Neural cell (in vitro differentiated cells): ENCODE measurements around the gene EIF4A2. TPM values are rescaled to one million over a fixed set of nuclear protein-coding genes. Genes with fewer than 3 reads are reported as not detected.
"Not testable (repeated sequence)": the region's sequence is repeated elsewhere in the genome, so short reads cannot be mapped to it uniquely, and the experiment has no call there.

ENCODE experiments used
- H2AFZ ChIP-seq: fragments of 200-600, 300-800 bp; sonication (generic), shearing (Covaris generic); 2 replicates; pipeline ENCODE4 v1.6.0; 2014; ENCODE audit warnings: low read depth, mild to moderate bottlenecking, antibody characterized with exemption, low read length, moderate library complexity
- H3F3A ChIP-seq: fragments of 200-600 bp; shearing (Covaris generic); 2 replicates; pipeline ENCODE4 v1.6.1; 2016; ENCODE audit warnings: mild to moderate bottlenecking, moderate library complexity, mixed read lengths, antibody characterized with exemption, low read length; ENCODE audit not compliant: insufficient read depth, poor library complexity, severe bottlenecking
- H3K27ac ChIP-seq: fragments of 200-600, 300-800 bp; sonication (generic), shearing (Covaris generic); 2 replicates; pipeline ENCODE4 v1.5.1; 2014; ENCODE audit warnings: mild to moderate bottlenecking, low read length, moderate library complexity
- H3K27me3 ChIP-seq: fragments of 300-800, 200-600 bp; sonication (generic), shearing (Covaris generic); 2 replicates; pipeline ENCODE4 v1.6.0; 2014; ENCODE audit warnings: mild to moderate bottlenecking, low read depth, low read length, moderate library complexity; ENCODE audit not compliant: insufficient read depth
- H3K36me3 ChIP-seq: fragments of 300-800, 200-600 bp; sonication (generic), shearing (Covaris generic); 2 replicates; pipeline ENCODE4 v1.5.1; 2014; ENCODE audit warnings: mild to moderate bottlenecking, antibody characterized with exemption, low read length, moderate library complexity; ENCODE audit not compliant: insufficient read depth
- H3K4me2 ChIP-seq: fragments of 300-800, 200-600 bp; sonication (generic), shearing (Covaris generic); 2 replicates; pipeline ENCODE4 v1.6.0; 2014; ENCODE audit warnings: mild to moderate bottlenecking, low read length
- H3K4me3 ChIP-seq: fragments of 300-800, 200-600 bp; sonication (generic), shearing (Covaris generic); 2 replicates; pipeline ENCODE4 v1.5.1; 2014; ENCODE audit warnings: mild to moderate bottlenecking, low read length, moderate library complexity
- H3K79me2 ChIP-seq: fragments of 200-600 bp; shearing (Covaris generic); replicated peaks from 2 replicates; pipeline ENCODE4 v1.6.0; 2014; ENCODE audit warnings: mild to moderate bottlenecking, low read length, moderate library complexity; ENCODE audit not compliant: insufficient read depth
- H3K9ac ChIP-seq: fragments of 300-800, 200-600 bp; sonication (generic), shearing (Covaris generic); 2 replicates; pipeline ENCODE4 v1.6.1; 2016; ENCODE audit warnings: mild to moderate bottlenecking, low read length, mixed read lengths
- H3K9me2 ChIP-seq: fragments of 200-600 bp; shearing (Covaris generic); 2 replicates; pipeline ENCODE4 v1.6.1; 2016; ENCODE audit warnings: mild to moderate bottlenecking, low read length, mixed read lengths; ENCODE audit not compliant: insufficient read depth
- H3K9me3 ChIP-seq: fragments of 200-600, 300-800 bp; sonication (generic), shearing (Covaris generic); 2 replicates; pipeline ENCODE4 v1.6.1; 2016; ENCODE audit warnings: mild to moderate bottlenecking, mixed run types, low read length, moderate library complexity, mixed read lengths
- H4K20me1 ChIP-seq: fragments of 200-600 bp; shearing (Covaris generic); 2 replicates; pipeline ENCODE4 v1.6.1; 2016; ENCODE audit warnings: mild to moderate bottlenecking, mixed run types; ENCODE audit not compliant: insufficient read depth
- EZH2 ChIP-seq: fragments of 200-600, 300-800 bp; shearing (Covaris generic), sonication (generic); IDR thresholded peaks from 2 replicates; pipeline ENCODE4 v1.6.1; 2014; ENCODE audit warnings: antibody characterized with exemption, low read length, borderline replicate concordance, mild to moderate bottlenecking; ENCODE audit not compliant: insufficient read depth, poor library complexity, severe bottlenecking
- MXI1 ChIP-seq: fragments of 450-650 bp; conservative IDR thresholded peaks from 2 replicates; pipeline ENCODE4 v1.6.1; 2014; ENCODE audit warnings: antibody characterized with exemption, mild to moderate bottlenecking; ENCODE audit not compliant: poor library complexity, severe bottlenecking
- RAD21 ChIP-seq: fragments of 450-650 bp; conservative IDR thresholded peaks from 2 replicates; pipeline ENCODE4 v1.6.1; 2014; ENCODE audit warnings: antibody characterized with exemption, mild to moderate bottlenecking, moderate library complexity
- SMC3 ChIP-seq: fragments of 450-650 bp; conservative IDR thresholded peaks from 2 replicates; pipeline ENCODE4 v1.6.1; 2014; ENCODE audit warnings: antibody characterized with exemption, mild to moderate bottlenecking, moderate library complexity; ENCODE audit not compliant: poor library complexity
- TAF1 ChIP-seq: IDR thresholded peaks from 2 replicates; pipeline ENCODE4 v1.6.1; 2012; ENCODE audit warnings: low read depth
- polyA plus RNA-seq: library from polyadenylated mRNA; depleted of rRNA; stranded (reverse); fragments of >200 nt; gene quantifications from 2 replicates; pipeline ENCODE4 v1.2.3, GENCODE V29; 2014
- TF ChIP-seq, protein P1 (sequence below): fragments of 450-650 bp; IDR thresholded peaks from 2 replicates; pipeline ENCODE4 v1.5.1; 2014; ENCODE audit warnings: antibody characterized with exemption, mild to moderate bottlenecking, moderate library complexity; ENCODE audit not compliant: poor library complexity, severe bottlenecking

The EIF4A2 gene
- polyA plus RNA-seq, 1 donor from 2014 or later = 3,298 TPM

DNA sequence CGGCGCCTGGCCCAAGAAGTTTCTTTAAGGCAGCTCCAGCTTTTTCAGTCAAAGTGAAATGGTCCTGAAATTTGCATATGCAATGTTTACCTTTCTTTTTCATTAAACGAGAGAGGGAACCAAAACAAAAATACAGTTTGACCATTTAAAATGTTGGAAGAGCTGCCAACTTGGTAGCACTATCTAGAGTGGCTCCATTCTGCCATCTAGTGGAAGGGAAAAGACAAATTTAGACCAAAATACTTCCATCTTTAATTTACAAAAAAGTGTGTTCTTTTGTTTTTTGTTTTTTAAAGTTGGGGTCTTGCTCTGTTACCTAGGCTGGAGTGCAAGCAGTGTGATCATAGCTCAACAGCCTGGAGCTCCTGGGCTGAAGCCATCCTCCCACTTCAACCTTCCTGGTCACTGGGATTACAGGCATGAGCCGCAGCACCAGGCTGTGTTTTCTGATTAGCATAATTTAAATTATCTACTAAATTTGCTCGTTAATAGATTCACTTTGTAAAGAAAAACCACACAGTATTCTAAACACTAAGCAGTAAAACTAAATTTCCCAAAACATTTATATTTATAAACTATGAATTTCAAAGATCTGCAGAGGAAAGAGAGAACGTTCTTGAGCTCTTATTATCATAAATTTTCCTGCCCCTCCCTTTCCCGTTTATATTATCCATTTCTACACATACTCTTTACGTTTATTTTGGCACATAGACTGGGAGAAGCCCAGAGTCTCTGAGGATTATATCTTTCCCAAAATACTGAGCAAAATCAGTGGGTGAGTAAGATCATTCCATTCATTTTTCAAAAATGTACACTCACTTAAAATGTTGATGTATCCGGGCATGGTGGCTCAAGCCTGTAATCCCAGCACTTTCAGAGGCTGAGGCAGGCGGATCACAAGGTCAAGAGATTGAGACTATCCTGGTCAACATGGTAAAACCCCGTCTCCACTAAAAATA, 38.3 kb downstream of the EIF4A2 start:
- TF ChIP-seq TAF1 (no peak), MXI1 (no peak), EZH2 (no peak), SMC3 (peak; percentile 69), RAD21 (peak; percentile 68)
- TF ChIP-seq, protein P1, sequence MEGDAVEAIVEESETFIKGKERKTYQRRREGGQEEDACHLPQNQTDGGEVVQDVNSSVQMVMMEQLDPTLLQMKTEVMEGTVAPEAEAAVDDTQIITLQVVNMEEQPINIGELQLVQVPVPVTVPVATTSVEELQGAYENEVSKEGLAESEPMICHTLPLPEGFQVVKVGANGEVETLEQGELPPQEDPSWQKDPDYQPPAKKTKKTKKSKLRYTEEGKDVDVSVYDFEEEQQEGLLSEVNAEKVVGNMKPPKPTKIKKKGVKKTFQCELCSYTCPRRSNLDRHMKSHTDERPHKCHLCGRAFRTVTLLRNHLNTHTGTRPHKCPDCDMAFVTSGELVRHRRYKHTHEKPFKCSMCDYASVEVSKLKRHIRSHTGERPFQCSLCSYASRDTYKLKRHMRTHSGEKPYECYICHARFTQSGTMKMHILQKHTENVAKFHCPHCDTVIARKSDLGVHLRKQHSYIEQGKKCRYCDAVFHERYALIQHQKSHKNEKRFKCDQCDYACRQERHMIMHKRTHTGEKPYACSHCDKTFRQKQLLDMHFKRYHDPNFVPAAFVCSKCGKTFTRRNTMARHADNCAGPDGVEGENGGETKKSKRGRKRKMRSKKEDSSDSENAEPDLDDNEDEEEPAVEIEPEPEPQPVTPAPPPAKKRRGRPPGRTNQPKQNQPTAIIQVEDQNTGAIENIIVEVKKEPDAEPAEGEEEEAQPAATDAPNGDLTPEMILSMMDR = peak; percentile 69

DNA sequence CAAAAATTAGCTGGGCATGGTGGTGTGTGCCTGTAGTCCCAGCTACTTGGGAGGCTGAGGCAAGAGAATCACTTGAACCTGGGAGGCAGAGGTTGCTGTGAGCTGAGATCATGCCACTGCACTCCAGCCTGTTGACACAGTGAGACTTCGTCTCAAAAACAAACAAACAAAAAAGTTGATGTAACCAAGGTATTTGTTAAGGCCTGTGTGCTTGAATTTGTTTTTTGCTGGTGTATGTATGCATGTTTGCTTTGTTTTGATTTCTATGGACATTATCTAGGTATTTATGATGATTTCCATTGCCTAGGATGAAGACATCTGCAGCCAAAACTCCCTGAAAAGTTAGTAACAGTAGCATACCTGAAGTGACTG, 39.0 kb downstream of the EIF4A2 start:
- H3K27ac ChIP-seq, H3K4me3 ChIP-seq, H3F3A ChIP-seq, H4K20me1 ChIP-seq, H2AFZ ChIP-seq, H3K36me3 ChIP-seq, H3K9me3 ChIP-seq, H3K79me2 ChIP-seq, H3K9me2 ChIP-seq, H3K4me2 ChIP-seq, H3K9ac ChIP-seq: not testable (repeated sequence)
- peaks cover 21% of the 10 kb centered on the region for H3K27me3 ChIP-seq

More for the DNA sequence above, 38.3 kb downstream of the EIF4A2 start:
- Histone ChIP-seq H3K4me2 (no peak overlapping the region), H3K27ac (no peak overlapping the region), H3K9me2 (no peaks in the 10 kb centered on the region), H4K20me1 (no peaks in the 10 kb centered on the region), H3K9ac (no peak overlapping the region), H2AFZ (no peak overlapping the region), H3K9me3 (no peaks in the 10 kb centered on the region), H3F3A (no peaks in the 10 kb centered on the region), H3K27me3 (peaks cover 20% of the 10 kb centered on the region), H3K36me3 (no peaks in the 10 kb centered on the region), H3K79me2 (no peaks in the 10 kb centered on the region), H3K4me3 (no peak overlapping the region)

GRCh38 chr3:186823386-186823785, 40.0 kb downstream of the EIF4A2 start:
- no peak for TF ChIP-seq RAD21
- TF ChIP-seq, protein P1 = no peak
- TF ChIP-seq TAF1 = no peak
- no peak for TF ChIP-seq SMC3
- no peak for TF ChIP-seq EZH2

More at GRCh38 chr3:186823386-186823785, 40.0 kb downstream of the EIF4A2 start:
- Histone ChIP-seq H3K36me3 (no peaks in the 10 kb centered on the region), H3K9me3 (no peaks in the 10 kb centered on the region), H3K4me2 (no peak overlapping the region), H4K20me1 (no peaks in the 10 kb centered on the region), H3F3A (no peaks in the 10 kb centered on the region), H3K4me3 (no peak overlapping the region), H3K79me2 (no peaks in the 10 kb centered on the region), H3K9ac (no peak overlapping the region), H3K27ac (no peak overlapping the region), H2AFZ (no peak overlapping the region), H3K9me2 (no peaks in the 10 kb centered on the region), H3K27me3 (peaks cover 29% of the 10 kb centered on the region)
